Caki2 (cell line): Measurements from ENCODE around the gene CENPK. TPM values are rescaled to one million over a fixed set of nuclear protein-coding genes. Genes with fewer than 3 reads are reported as not detected.
"Not testable (repeated sequence)": the region's sequence is repeated elsewhere in the genome, so short reads cannot be mapped to it uniquely, and the experiment has no call there.

ENCODE experiments used
- DNase-seq: peaks from one replicate; pipeline ENCODE4 v3.0.0-alpha.2; 2015; ENCODE audit warnings: low read depth
- in situ Hi-C: cut with HindIII; loops from 2 replicates; pipeline ENCODE4 v1.10.0; 2016; ENCODE audit warnings: low sequenced_read_pairs, low pct_unique_long_range_greater_than_20kb, mixed read lengths
- total RNA-seq: library from RNA; depleted of rRNA; stranded (reverse); fragments of >200 nt; shearing (Covaris generic); gene quantifications from 2 replicates; pipeline ENCODE4 v1.2.3, GENCODE V29; 2014; ENCODE audit warnings: low replicate concordance

CENPK gene
- total RNA-seq, 1 experiment from 2014 or later: 34.5 TPM

GRCh38 chr5:65530904-65531303 lies 32.1 kb downstream of the CENPK start:
- in situ Hi-C loops: no loop called here
- DNase-seq: no peak

DNA sequence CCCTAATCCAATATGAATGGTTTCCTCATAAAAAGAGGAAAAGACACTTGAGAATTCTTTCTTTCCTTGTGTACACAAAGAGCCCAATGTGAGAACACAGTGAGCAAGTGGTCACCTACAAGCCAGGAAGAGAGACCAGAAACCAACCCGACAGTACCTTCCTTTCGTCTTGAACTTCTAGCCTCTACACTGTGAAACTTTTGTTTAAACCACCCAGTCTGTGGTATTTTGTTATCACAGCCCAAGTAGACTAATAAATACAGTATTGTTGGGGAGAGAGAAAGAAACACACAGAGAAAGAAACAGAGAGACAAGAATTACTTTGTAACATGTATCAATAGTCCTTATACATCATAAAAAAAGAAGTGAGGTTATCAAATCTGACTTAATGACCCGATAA lies 37.2 kb downstream of the CENPK start:
- in situ Hi-C loops: no loop called here
- no peak for DNase-seq

GRCh38 chr5:65512170-65512937 lies 50.6 kb downstream of the CENPK start:
- DNase-seq: no peak
- in situ Hi-C loops: no loop called here

DNA sequence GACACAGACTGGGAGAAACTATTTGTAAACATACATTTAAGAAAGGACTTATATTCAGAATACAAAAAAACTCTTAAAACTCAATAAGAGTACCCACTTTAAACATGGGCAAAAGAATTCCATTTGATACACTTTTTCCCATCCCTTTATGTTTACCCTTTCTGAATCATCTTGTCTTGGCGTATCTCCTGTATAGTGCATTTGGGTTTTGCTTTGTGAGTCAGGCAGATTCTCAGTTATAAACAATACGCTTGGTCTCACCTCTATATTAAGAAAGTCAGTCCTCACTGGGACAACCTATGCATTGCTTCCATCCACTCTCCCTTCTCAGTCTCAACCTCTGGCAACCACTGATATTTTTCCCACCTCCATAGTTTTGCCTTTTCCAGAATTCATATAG lies 54.0 kb downstream of the CENPK start:
- in situ Hi-C loops: no loop called here
- DNase-seq: no peak

GRCh38 chr5:65506961-65507360 lies 56.0 kb downstream of the CENPK start:
- in situ Hi-C loops: no loop called here
- no peak for DNase-seq

GRCh38 chr5:65489119-65489518 lies 73.8 kb downstream of the CENPK start:
- in situ Hi-C loops: no loop called here
- no peak for DNase-seq

- not testable (repeated sequence) for DNase-seq
Observed at GRCh38 chr5:65488038-65488687, 74.8 kb downstream of the CENPK start.

DNA sequence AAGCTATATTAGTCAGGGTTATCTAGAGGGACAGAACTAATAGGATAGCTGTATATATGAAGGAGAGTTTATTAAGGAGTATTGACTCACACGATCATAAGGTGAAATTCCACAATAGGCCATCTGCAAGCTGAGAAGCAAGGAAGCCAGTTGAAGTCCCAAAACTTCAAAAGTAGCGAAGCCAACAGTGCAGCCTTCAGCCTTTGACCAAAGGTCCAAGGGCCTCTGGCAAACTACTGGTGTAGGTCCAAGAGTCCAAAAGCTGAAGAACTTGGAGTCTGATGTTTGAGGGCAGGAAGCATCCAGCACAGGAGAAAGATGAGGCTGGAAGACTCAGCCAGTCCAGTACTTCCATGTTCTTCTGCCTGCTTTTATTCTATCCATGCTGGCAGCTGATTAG lies 76.2 kb downstream of the CENPK start:
- in situ Hi-C loops, DNase-seq: not testable (repeated sequence)

More at GRCh38 chr5:65488038-65488687, 74.8 kb downstream of the CENPK start:
- in situ Hi-C loops: not testable (repeated sequence)

DNA sequence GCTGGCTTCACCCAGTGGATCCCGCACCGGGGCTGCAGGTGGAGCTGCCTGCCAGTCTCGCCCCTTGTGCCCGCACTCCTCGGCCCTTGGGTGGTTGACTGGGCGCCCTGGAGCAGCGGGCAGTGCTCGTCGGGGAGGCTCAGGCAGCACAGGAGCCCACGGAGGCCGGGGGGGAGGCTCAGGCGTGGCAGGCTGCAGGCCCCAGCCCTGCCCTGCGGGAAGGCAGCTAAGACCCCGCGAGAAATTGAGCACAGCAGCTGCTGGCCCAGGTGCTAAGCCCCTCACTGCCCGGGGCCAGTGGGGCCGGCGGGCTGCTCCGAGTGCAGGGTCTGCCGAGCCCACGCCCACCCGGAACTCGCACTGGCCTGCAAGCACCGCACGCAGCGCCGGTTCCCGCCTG lies 77.6 kb downstream of the CENPK start:
- in situ Hi-C loops: no loop called here

DNA sequence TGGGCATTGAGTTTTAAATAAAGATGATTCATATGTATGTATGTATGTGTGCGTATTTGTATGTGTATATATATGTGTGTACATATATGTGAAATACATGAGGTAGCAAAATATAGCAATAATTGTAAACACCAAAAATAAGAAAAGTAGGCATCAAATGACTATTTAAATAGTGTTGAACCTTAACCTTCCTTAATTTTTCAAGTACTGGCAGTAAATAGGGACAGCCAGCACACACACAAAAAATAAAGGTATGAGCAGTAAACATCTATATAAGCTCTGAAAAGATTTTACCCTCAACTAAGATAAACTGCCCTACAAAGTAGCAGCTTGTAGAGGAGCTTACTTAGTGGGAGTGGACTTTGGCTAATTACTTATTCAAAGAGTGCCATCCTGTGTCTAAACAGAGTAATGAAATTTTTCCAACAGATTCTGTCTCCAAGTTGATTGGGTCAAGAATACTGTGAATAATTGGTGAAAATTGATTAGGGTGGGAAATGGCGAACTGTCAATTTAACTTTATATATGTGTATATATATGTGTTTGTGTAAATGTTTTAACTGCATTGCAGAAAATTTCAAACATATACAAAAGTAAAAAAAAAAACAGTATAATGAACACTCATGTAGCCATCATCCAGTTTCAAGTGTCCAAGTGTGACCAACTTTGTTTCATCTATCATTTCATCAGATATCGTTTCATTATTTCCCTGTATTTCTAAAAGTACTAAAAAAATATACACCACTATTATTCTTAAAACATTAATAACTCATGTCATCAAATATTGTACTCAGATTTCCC lies 79.2 kb downstream of the CENPK start:
- peak; percentile 32 for DNase-seq
- in situ Hi-C loops: no loop called here

More for the DNA sequence above, 77.6 kb downstream of the CENPK start:
- DNase-seq: no peak

- in situ Hi-C loops: no loop called here
- DNase-seq: peak; percentile 21
Observed at GRCh38 chr5:65482736-65483545, 80.0 kb downstream of the CENPK start.

GRCh38 chr5:65482296-65482735 lies 80.7 kb downstream of the CENPK start:
- in situ Hi-C loops: no loop called here
- DNase-seq: no peak

DNA sequence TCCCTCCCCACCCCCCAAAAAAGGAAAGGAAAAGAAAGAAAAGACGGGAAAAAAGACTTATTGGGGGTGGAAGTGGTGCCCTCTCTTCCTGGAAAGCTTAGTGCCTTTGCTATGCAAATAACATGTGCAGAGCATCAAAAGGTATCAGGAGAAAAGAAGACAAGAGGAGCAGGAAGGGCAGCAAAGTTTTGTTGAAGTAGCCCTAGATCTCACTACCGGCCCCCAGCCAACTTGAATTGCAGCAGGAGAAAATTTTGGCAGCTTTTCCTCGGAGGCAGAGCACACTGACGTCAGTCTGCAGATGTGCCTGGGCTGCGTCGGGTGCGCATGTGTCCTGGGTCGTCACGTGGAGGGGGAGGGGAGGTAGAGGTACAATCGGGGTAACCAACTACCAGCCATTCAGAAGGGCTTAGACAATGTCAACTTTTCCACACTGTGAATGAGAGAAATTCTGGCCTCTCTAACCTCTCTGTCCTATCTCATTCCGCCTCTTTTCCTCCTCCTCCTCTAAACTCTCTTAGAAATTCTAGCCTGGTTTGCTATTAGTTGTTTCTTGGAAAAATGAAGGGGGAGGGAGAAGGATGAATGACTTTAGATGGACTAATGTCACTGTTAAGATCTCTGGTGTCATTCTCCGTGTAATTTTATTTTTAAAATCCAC lies 81.2 kb downstream of the CENPK start, which contains the start of gene ADAMTS6:
ADAMTS6 (minus strand) TSS at position 286 of the 661 bp plus-strand sequence. CDS start 8,247 bp downstream, outside the sequence.
- in situ Hi-C loops: no loop called here

DNA sequence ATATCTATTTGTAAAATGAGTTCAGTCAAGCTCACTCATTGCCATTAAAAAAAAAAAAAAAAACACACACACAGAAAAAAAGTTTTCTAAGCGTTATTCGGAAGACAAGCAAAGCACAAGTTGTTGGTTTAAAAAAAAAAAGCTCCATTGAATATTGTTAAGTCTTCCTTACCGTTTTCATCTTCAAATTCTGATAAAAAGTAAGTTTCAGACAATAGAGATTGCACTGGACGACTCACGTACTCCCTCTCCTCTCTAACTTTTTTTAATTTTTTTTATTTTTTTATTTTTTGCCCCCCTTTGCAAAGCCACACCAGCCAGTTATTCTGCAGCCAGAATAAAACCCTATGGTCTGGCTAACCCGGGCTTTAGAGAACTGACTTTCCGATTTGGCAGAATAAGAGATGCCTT lies 81.8 kb downstream of the CENPK start:
- DNase-seq: peak; percentile 6
- in situ Hi-C loops: no loop called here

More for the DNA sequence above, 81.2 kb downstream of the CENPK start, which contains the start of gene ADAMTS6:
- DNase-seq: peak; percentile 52

GRCh38 chr5:65480306-65480865 lies 82.6 kb downstream of the CENPK start:
- peak; percentile 18 for DNase-seq
- in situ Hi-C loops: no loop called here

GRCh38 chr5:65479527-65479926 lies 83.4 kb downstream of the CENPK start:
- in situ Hi-C loops: no loop called here
- DNase-seq: no peak

- no peak for DNase-seq
- in situ Hi-C loops: no loop called here
Observed at GRCh38 chr5:65478336-65478735, 84.6 kb downstream of the CENPK start.
